Gastrocnemius medialis (tissue), 4 donors: ENCODE results near the gene DRAM2. TPM values are rescaled to one million over a fixed set of nuclear protein-coding genes. Genes with fewer than 3 reads are reported as not detected.

ENCODE experiments used
- ATAC-seq, 2 donors: fragments of 150-250 bp; one replicate each; pipeline ENCODE4 v1.9.1; 2016
- DNase-seq, 2 donors: peaks; one replicate each; pipeline ENCODE4 v3.0.0-alpha.2; 2019
- H3K27ac ChIP-seq, 4 donors: fragments of 200-600 bp; sonication (generic); 1 replicate in 1 of 4; 2 replicates in 3 of 4; pipeline ENCODE4 v1.5.1; 2016 to 2018; ENCODE audit warnings: mild to moderate bottlenecking in 2 of 4, moderate library complexity in 1 of 4
- H3K27me3 ChIP-seq, 3 donors: fragments of 200-600 bp; sonication (generic) in 2 of 3; 1 replicate in 1 of 3; 2 replicates in 2 of 3; pipeline versions ENCODE4 v1.5.1 to v1.6.0; 2016 to 2019; ENCODE audit warnings: mild to moderate bottlenecking in 1 of 3, moderate library complexity in 1 of 3
- H3K36me3 ChIP-seq, 2 donors: fragments of 200-600 bp; sonication (generic) in 1 of 2; one replicate each; pipeline ENCODE4 v1.5.1; 2017 to 2018
- H3K4me1 ChIP-seq, 2 donors: fragments of 200-600 bp; sonication (generic) in 1 of 2; one replicate each; pipeline ENCODE4 v1.5.1; 2016 to 2017; ENCODE audit warnings: mild to moderate bottlenecking in 2 of 2
- H3K4me3 ChIP-seq, 4 donors: fragments of 200-600 bp; sonication (generic) in 3 of 4; 1 replicate in 1 of 4; 2 replicates in 3 of 4; pipeline ENCODE4 v1.5.1; 2016 to 2019; ENCODE audit warnings: mild to moderate bottlenecking in 2 of 4
- H3K9me3 ChIP-seq, 3 donors: fragments of 200-600 bp; sonication (generic) in 2 of 3; 1 replicate in 1 of 3; 2 replicates in 2 of 3; pipeline ENCODE4 v1.5.1; 2016 to 2019
- POLR2A ChIP-seq, 2 donors: fragments of 450-650 bp; IDR thresholded peaks; one replicate each; pipeline ENCODE4 v1.6.1; 2017; ENCODE audit warnings: antibody characterized with exemption in 2 of 2, mild to moderate bottlenecking in 2 of 2, moderate library complexity in 2 of 2
- in situ Hi-C, 4 donors: fragments of 200-750 bp; cut with MboI; loops; one replicate each; pipeline versions ENCODE4 v1.15.0 to v1.8.0; 2017; ENCODE audit warnings: low sequenced_read_pairs in 4 of 4
- intact Hi-C: fragments of 100-400 bp; cut with DNase I; formaldehyde crosslinking; loops from one replicate; pipeline ENCODE4 v1.15.1; 2023; ENCODE audit warnings: low total_unique reads
- total RNA-seq, 4 donors: library from RNA; depleted of rRNA; stranded (reverse); fragments of >200 nt; gene quantifications; one replicate each; pipeline versions ENCODE4 v1.1.0 to v1.2.3, GENCODE V29; 2016
- TF ChIP-seq, protein P1 (sequence below), 5 experiments: fragments of 450-650 bp in 3 of 5; fragments of 200-600 bp in 2 of 5; sonication (generic) in 2 of 5; IDR thresholded peaks in 4 of 5; conservative IDR thresholded peaks in 1 of 5; 1 replicate in 4 of 5; 2 replicates in 1 of 5; pipeline ENCODE4 v1.5.1; 2016 to 2019; ENCODE audit warnings: antibody characterized with exemption in 5 of 5, mild to moderate bottlenecking in 3 of 5, moderate library complexity in 3 of 5

The DRAM2 gene
- 10 to 100 TPM; 28.9 to 47.1 (median 36.7) TPM for total RNA-seq

DNA sequence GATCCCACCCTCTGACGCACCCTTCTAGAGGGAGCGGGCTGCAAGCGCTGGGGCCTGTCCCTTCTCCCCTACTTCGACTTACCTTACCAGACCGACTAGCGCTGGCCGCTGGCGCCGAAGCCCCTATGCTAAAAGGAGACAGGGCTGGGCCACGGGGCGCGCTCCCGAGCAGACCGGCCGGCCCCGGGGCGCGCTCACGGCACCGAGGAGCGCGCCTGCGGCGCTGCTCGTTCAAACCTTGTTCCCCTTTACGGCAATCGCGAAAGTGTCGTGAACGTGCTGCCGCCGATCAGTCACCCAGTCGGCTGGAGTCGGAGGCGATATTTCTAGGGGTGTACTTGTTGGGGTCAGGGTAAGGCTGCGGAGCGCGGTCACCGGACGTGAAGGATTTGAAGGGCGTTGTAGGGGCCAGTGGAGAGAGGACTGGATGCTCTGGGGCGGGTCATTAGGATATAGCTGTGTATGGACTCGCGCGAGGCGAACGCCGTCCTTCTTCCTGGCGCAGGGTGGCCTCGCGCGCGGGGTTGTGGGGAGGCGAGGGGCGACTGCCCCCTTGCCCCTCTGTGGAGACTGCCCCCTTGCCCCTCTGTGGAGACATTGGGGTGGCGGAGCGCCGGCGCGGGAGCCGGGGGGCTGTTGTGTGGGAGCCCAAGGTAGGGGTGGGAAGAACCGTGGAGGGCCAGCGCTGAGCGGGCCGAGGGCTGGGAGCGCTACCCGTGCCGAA is at the start of gene DRAM2, which contains the start of gene CEPT1:
DRAM2 (minus strand) TSS at position 138 of the 724 bp plus-strand sequence. CDS start 8,539 bp downstream, outside the sequence.
CEPT1 (plus strand) TSS at position 268 of the 724 bp plus-strand sequence. CDS start 7,492 bp downstream, outside the sequence.
- H3K27me3 ChIP-seq = no peaks in the 10 kb centered on the region
- H3K4me3 ChIP-seq = peak within 1 kb of the TSS; percentile 92 to 99 (median 96)
- peak; percentile 58 to 69 for TF ChIP-seq POLR2A (IDR thresholded peaks at IDR 0.05)
- TF ChIP-seq, protein P1, sequence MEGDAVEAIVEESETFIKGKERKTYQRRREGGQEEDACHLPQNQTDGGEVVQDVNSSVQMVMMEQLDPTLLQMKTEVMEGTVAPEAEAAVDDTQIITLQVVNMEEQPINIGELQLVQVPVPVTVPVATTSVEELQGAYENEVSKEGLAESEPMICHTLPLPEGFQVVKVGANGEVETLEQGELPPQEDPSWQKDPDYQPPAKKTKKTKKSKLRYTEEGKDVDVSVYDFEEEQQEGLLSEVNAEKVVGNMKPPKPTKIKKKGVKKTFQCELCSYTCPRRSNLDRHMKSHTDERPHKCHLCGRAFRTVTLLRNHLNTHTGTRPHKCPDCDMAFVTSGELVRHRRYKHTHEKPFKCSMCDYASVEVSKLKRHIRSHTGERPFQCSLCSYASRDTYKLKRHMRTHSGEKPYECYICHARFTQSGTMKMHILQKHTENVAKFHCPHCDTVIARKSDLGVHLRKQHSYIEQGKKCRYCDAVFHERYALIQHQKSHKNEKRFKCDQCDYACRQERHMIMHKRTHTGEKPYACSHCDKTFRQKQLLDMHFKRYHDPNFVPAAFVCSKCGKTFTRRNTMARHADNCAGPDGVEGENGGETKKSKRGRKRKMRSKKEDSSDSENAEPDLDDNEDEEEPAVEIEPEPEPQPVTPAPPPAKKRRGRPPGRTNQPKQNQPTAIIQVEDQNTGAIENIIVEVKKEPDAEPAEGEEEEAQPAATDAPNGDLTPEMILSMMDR (IDR thresholded peaks at IDR 0.05 in 4 of 5, conservative IDR thresholded peaks at IDR 0.05 in 1 of 5) = no peak
- ATAC-seq (peak; percentile 93 to 96), DNase-seq (peak; percentile 94)
- H3K4me1 ChIP-seq = peaks cover 28 to 42% of the 10 kb centered on the region in 2 donors
- in situ Hi-C loops = loop anchor here in 2 of 4 donors (25.0 kb wide), 1 partner anchor 622 kb away; the partner anchor contains the start of gene DDX20 (in 2 of the 2)
- peaks cover 0 to 10% of the 10 kb centered on the region in 2 donors for H3K36me3 ChIP-seq
- H3K27ac ChIP-seq = peak within 1 kb of the TSS; percentile 94 to 98 (median 96)
- intact Hi-C loops = loop anchor here (5.0 to 10.0 kb wide), 3 partner anchors 178 to 625 kb away; partner anchors contain the start of genes ATP5PB, LRIF1 and WDR77
- no peaks in the 10 kb centered on the region for H3K9me3 ChIP-seq

DNA sequence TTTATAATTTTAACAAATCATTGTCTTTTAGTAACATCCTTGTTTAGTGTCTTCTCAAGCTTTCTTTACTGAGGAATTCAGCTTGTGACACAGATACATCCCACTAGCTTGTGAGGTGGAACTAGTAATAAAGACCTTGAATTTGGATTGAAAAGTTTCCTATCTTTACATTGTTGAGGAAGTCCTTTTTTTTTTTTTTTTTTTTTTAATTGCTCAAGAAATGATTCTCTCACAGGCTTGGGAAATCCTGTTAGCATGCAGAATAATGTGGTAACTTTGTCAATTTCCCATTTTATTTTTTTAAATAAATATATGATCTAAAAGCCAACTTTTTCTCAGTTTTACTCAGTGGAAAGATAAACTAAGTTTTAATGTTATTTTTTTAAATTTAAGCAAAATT is 44.8 kb upstream of the DRAM2 start:
- no peaks in the 10 kb centered on the region for H3K9me3 ChIP-seq
- no peak for TF ChIP-seq POLR2A (IDR thresholded peaks at IDR 0.05)
- TF ChIP-seq, protein P1 (IDR thresholded peaks at IDR 0.05 in 4 of 5, conservative IDR thresholded peaks at IDR 0.05 in 1 of 5) = no peak
- no peak for ATAC-seq
- H3K4me3 ChIP-seq = no peak overlapping the region
- H3K4me1 ChIP-seq = peaks cover 0 to 6% of the 10 kb centered on the region in 2 donors
- H3K27me3 ChIP-seq = no peaks in the 10 kb centered on the region
- H3K36me3 ChIP-seq = peaks cover 2 to 56% of the 10 kb centered on the region in 2 donors
- intact Hi-C loops = no loop called here
- H3K27ac ChIP-seq = no peak overlapping the region
- in situ Hi-C loops = no loop called here
- no peak for DNase-seq

DNA sequence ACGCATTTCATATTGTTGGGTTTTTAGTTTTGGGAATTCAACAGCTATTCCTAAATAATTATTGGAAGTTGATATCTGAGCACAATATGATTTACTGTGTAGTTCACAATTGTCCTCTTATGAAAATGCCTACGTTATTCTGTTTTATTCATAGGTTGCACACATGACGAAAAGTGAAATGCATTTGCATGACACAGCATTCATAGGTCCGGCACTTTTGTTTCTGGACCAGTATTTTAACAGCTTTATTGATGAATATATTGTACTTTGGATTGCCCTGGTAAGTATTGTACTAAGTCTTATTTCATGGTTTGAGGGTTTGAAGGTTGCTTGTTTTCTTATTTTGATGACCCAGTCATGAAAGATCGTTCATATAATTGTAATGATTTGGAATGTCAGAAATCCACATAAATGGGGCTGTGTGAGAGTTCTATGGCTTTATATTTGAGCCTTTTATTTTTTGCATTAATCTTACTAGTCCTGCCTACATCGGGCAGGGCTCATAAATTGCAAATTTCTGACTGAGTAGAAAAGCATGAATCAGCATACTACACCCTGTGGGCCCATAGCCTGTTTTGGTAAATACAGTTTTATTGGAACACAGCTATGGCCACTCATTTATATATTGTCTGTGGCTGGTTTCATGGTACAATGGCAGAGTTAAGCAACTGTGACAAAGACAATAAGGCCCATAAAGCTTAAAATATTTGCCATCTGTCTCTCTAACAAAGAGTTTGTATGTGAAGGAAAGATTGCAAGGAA is 43.6 kb upstream of the DRAM2 start:
- DNase-seq = no peak
- H3K27ac ChIP-seq = no peak overlapping the region
- no peak overlapping the region for H3K4me3 ChIP-seq
- no peak for ATAC-seq
- H3K27me3 ChIP-seq = no peaks in the 10 kb centered on the region
- peaks cover 2 to 49% of the 10 kb centered on the region in 2 donors for H3K36me3 ChIP-seq
- no peaks in the 10 kb centered on the region for H3K9me3 ChIP-seq
- in situ Hi-C loops (no loop called here), intact Hi-C loops (no loop called here)
- no peak for TF ChIP-seq POLR2A (IDR thresholded peaks at IDR 0.05)
- TF ChIP-seq, protein P1 (IDR thresholded peaks at IDR 0.05 in 4 of 5, conservative IDR thresholded peaks at IDR 0.05 in 1 of 5) = no peak
- peaks cover 0 to 6% of the 10 kb centered on the region in 2 donors for H3K4me1 ChIP-seq

DNA sequence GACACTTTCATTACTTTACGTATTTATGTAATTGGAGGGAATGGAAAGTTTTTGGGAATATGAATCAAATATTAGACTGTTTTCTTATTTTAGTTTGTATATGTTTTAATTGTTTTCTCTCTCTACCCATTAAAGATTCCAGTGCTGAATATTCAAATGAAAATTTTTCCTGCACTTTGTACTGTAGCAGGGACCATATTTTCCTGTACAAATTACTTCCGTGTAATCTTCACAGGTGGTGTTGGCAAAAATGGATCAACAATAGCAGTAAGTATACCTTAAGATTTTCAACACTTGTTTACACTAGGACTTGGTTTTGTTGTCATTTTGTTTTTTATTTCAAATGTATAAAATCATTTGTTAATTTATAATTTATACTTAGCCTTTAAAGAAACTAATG is 42.2 kb upstream of the DRAM2 start:
- intact Hi-C loops = no loop called here
- ATAC-seq = no peak
- H3K36me3 ChIP-seq = peaks cover 2 to 37% of the 10 kb centered on the region in 2 donors

More for the DNA sequence above, 42.2 kb upstream of the DRAM2 start:
- H3K27me3 ChIP-seq = no peaks in the 10 kb centered on the region
- H3K4me1 ChIP-seq = peaks cover 0 to 6% of the 10 kb centered on the region in 2 donors
- no peaks in the 10 kb centered on the region for H3K9me3 ChIP-seq
- in situ Hi-C loops = no loop called here
- no peak for DNase-seq
- no peak overlapping the region for H3K4me3 ChIP-seq
- no peak overlapping the region for H3K27ac ChIP-seq
- TF ChIP-seq POLR2A (IDR thresholded peaks at IDR 0.05) = no peak
- TF ChIP-seq, protein P1 (IDR thresholded peaks at IDR 0.05 in 4 of 5, conservative IDR thresholded peaks at IDR 0.05 in 1 of 5) = no peak
